ENCODE measurements around the gene CHRDL2.

CHRDL2 gene

GRCh38 chr11:74684661-74685060, 46.6 kb downstream of the CHRDL2 start:
- DNase-seq (ENCODE audit: low spot score): no peak

DNA sequence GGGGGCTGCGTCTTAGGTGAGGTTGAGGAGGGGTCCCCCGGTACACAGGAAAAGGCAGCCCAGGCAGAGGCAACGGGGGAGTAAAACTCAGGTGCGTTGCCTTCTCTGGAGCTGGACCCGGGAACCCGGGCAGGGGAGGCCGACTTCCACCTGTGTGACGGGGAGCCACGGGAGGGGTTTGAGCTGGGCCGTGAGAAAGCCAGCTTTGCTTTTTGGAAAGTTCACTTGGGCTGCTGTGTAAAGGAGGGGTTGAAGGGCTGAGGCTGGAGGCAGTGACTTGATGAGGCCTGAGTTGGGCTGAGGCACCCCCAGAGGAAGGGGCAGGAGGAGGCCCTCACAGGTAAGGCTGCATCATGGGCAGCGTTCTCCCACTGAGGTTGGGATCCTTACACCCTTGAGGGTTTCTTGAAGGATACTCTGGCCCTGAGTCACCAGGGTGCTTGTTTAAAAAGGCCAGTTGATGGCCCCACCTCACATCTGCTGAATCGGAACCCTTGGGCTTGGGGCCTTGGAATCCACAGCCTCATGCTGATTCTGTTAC, 47.2 kb downstream of the CHRDL2 start:
- DNase-seq (ENCODE audit: low spot score): no peak

DNA sequence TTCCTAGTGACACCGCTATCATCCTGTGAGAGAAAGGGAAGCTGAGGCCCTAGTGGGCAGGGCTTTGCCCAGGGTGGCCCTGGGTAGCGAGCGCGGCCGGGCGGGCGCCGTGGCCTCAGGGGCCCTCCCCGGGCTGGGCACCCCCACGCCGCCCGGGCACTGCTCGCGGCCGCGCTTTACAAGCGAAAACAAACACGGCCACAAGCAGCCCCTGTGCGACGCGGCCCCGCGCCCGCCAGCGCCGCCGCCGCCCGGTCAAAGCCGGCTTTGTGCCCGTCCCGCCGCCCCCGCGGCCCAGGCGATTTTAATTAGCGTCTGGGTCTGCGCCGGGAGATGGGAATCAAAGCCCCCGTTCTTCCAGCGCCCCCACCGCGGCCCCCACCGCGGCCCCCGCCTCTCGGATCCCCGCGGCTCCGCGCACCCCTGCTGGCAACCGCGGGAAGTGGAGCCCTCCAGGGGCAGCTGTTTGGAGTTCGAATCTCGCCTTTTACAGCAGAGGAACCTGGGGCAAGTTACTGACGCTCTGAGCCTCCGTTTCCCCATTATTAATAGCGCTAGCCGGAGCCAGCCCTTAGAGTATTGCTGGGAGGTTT, 47.9 kb downstream of the CHRDL2 start:
- DNase-seq (ENCODE audit: low spot score): peak; percentile 87

GRCh38 chr11:74682731-74683278, 48.4 kb downstream of the CHRDL2 start:
- DNase-seq (ENCODE audit: low spot score): no peak

- DNase-seq (ENCODE audit: low spot score): no peak
These were observed 49.3 kb downstream of the CHRDL2 start for GRCh38 chr11:74681686-74682651.

- no peak for DNase-seq (ENCODE audit: low spot score)
These were observed 50.3 kb downstream of the CHRDL2 start for GRCh38 chr11:74680703-74681531.

DNA sequence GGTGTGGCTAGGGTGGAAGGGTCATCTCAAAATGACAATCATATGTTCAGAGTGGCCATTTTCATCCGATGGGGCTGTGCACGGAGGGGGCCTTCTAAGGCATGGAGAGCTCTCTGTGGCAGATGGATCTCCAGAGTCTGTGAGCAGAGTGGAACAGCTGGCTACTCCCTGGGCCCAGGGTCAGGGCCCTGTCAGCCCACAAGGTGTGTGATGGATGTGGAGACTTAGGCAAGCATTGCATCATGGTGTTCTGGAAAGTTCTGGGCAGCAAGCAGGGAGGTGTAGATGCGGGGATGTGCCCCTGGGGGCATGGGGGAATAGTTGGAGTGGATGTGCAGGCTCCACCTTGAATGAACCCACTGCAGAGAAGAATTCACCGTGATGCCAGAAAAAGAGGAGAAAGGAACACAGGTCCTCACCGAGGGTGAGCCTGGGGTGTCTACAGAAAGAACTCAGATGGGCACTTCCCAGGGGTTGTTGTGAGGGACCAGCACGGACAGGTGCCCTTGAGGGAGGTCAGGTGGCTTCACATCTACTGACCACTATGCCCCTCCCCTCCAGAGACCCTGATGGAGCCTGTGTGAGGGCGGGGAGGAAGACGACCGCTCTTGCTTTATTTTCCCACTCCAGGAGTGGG, 51.1 kb downstream of the CHRDL2 start:
- no peak for DNase-seq (ENCODE audit: low spot score)

DNA sequence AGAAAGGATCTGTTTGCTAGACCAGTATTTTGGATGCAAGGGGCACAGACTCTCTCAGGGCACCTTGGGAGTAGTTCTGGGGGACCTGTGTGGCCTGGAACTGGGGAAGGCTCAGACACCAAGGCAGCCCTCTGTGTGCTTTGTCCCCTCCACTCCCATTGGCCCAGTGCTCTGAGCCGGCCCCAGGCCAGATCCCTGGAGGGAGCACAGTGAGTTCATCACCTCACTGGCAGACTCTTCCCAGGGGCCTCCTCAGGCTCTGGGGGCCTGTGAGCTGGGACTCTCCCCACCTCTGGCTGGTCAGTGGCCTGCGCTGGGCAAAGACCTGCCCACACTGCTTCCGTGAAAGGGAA, 51.7 kb downstream of the CHRDL2 start:
- no peak for DNase-seq (ENCODE audit: low spot score)

DNA sequence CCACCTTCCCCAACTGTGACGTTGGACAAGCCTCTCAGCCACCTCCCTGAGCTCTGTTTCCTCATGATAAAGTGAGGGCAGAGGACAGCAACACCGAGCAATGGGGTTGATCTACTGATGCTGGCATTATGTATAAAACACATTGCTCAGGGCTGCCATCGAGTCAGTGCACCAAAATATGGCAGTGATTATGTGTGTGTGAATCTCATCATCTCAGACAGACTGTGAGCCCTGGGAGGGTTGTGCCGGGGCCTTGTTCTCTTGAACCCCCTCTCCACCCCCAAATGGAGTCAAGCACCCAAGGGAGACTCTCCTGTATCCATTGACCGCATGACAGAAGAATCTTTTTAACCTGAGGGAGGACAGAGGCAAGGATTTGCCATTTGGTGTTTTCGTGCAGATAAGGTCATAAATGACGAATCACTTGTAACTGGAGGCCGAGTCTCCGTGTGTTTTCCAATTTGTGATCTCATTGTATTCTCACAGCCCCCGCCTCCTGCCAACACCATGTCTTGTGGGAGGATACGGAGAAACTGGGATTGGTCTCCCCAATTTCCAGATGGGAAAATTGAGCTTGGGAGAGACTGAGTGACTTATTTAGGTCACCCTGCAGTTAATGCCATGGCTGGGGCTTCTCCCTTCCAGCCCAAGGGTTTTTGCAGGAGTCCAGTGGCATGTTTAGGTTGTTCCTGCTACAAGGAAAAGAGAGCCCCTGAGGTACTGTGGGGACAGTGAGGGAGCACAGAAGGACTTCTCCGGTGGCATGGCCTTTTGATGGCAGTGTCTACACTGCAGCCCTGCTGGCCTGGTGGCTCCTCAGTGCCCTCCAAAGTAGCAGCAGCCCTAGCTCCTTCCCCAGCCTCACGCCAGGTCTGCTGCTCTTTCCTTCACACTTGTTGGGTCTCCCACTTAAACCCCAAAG, 52.4 kb downstream of the CHRDL2 start:
- DNase-seq (ENCODE audit: low spot score): peak; percentile 28

DNA sequence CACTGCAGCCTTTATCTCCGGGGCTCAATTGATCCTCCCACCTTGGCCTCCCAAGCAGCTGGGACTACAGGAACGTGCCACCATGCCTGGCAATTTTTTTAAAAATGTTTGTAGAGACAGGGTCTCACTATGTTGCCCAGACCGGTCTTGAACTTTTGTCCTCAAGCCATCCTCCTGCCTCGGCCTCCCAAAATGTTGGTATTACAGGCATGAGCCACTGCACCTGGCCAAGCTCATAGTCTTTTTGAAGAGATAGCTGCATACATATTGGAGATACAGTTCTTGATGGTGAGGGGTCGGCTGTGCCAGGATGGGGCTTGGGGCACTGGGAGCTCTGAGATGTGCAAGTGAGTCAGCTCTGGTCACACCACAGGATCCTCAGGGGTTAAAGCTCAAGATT, 53.2 kb downstream of the CHRDL2 start:
- peak; percentile 1 for DNase-seq (ENCODE audit: low spot score)

GRCh38 chr11:74677131-74677530, 54.1 kb downstream of the CHRDL2 start:
- peak; percentile 1 for DNase-seq (ENCODE audit: low spot score)

- DNase-seq (ENCODE audit: low spot score): peak; percentile 1
These were observed 54.6 kb downstream of the CHRDL2 start for GRCh38 chr11:74676596-74676995.

DNA sequence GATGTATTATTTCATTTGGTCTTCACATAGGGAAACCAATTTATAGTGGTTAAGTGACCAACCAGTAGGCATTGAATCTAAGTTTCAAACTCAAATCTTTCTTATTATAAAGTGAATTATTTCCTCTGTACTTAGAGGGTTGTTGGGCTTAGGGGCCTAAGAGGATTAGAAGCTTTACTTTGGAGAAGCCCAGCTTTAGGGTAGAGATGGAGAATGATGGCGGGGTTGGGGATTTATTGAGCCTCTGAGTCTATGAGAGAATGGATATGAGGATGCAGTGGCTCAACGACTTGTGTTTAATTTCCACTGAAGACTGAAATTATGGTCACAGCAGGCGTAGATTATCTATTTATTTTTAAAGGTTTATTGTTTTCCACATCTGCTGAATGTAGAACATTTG, 55.5 kb downstream of the CHRDL2 start:
- no peak for DNase-seq (ENCODE audit: low spot score)

DNA sequence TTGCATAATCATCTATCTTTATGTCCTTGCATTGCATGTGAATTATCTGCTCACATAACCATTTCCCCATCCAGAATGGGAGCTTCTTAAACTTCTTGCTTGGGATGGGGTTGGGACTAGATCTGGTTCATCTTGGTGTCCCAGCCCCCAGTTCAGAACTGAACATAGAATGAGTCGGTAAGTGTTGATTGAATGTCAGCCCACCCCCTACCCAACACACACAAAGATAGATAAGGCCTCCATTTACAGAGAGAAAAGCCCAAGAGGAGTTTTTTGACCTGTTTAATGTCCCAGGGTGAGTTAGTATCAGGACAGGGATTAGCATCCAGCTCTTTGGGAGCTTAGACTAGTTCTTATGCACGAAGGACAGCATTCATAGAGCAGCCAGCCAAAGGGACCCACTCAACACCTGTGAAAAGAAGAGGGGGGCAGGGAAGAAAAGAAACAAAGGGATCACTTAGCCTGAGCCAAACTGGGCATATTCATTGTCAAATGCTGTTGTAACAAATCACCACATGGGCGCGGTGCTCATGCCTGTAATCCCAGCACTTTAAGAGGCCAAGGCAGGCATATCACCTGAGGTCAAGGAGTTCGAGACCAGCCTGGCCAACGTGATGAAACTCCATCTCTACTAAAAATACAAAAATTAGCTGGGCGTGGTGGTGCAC, 57.4 kb downstream of the CHRDL2 start:
- DNase-seq (ENCODE audit: low spot score): peak; percentile 79

DNA sequence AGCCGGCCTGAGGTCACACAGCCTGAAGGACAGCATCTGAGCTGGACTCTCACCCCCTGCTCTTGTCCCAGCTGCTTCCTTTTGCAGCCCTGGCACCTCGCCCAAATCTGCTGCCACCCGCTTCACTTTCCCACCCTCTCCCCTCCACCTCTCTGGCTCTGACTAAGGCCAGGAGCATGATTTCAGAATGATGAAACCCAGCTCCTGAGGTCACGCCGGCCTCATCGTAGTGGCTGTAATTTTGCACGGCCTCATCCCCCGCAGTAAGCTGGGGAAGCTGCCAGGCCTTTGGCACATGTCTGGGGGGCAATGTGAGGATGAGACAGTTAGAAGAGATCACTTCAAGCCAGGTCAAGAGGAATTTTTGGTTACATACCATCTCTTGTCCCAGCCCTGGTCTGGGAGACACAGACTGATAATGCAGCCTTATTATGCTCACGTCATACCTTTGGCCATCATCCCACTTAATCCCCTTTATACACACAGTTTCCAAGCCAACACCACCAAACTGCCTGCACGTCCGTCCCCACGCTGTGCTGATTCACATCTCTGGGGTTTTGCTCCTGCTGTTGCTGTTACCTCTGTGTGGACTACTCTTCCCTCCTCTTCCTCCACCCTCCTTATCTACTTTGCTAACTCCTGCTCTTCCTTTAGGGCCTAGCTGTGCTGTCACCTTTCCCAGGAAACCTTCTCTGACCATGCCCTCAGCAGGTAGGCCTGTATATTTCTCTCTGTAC, 58.1 kb downstream of the CHRDL2 start:
- peak; percentile 75 for DNase-seq (ENCODE audit: low spot score)

- DNase-seq (ENCODE audit: low spot score): no peak
These were observed 58.8 kb downstream of the CHRDL2 start for GRCh38 chr11:74672332-74672955.

DNA sequence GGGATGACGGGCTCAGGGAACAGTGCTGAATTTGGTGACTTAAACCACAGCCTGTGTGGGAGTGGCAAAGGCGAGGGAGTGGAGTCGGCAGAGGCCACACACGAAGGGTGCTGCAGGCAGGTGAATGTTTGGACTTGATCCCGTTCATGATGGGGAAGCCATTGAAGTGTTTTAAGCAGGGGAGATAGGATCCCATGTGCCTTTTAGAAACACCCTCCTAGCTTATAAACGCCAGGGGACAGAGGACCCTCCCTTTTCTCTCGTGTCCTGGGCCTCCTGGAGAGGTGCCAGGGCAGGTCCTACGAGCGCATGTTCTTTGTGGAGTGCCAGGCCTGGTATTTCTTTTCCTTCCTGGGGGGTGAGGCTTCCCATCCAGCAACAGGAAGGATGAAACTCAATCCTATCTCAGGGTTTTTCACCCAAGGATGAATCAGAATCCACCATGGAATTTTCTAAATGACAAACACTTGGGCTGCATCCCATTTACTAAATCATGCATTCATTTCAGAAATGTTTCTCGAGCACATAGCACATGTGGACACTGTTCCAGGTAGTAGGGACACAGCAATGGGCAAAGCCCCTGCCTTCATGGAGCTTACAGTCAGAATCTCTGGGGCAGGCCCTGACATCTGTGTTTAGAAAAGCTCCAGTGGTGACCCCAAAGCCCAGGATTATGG, 59.6 kb downstream of the CHRDL2 start:
- DNase-seq (ENCODE audit: low spot score): no peak

- no peak for DNase-seq (ENCODE audit: low spot score)
These were observed 61.1 kb downstream of the CHRDL2 start for GRCh38 chr11:74670171-74670570.

Measured in Ammon's horn (tissue), 1 donor.